CD4-positive, CD25-positive, alpha-beta regulatory T cell (primary cell): Measurements from ENCODE around the gene OR2D2. TPM values are rescaled to one million over a fixed set of nuclear protein-coding genes. Genes with fewer than 3 reads are reported as not detected.
"Not testable (repeated sequence)": the region's sequence is repeated elsewhere in the genome, so short reads cannot be mapped to it uniquely, and the experiment has no call there.

Experiments used
- ATAC-seq, 2 donors: fragments of 150-1000 bp; cut with Tn5 transposase; one replicate each; pipeline ENCODE4 v1.10.0; 2021; ENCODE audit warnings: low read depth in 2 of 2, moderate number of reproducible peaks in 2 of 2, moderate library complexity in 1 of 2
- DNase-seq, 3 donors: peaks; one replicate each; pipeline versions ENCODE4 v3.0.0 to v3.0.0-alpha.2; 2012 to 2022; ENCODE audit warnings: mixed read lengths in 1 of 3
- H3K27ac ChIP-seq: one replicate; pipeline ENCODE4 v1.7.0; 2013; ENCODE audit warnings: mild to moderate bottlenecking, low read length; ENCODE audit not compliant: insufficient read depth, poor library complexity, severe bottlenecking
- H3K27me3 ChIP-seq: one replicate; pipeline ENCODE4 v1.7.0; 2013; ENCODE audit warnings: low read length; ENCODE audit not compliant: control insufficient read depth, insufficient read depth
- H3K36me3 ChIP-seq: one replicate; pipeline ENCODE4 v1.7.0; 2013; ENCODE audit warnings: mild to moderate bottlenecking, low read length, moderate library complexity; ENCODE audit not compliant: control insufficient read depth, insufficient read depth
- H3K4me1 ChIP-seq: 2 replicates; pipeline ENCODE4 v1.7.0; 2013; ENCODE audit warnings: mild to moderate bottlenecking, low read length; ENCODE audit not compliant: insufficient read depth, control insufficient read depth, poor library complexity, severe bottlenecking
- H3K4me3 ChIP-seq: one replicate; pipeline ENCODE4 v1.7.0; 2013; ENCODE audit warnings: low read depth, mild to moderate bottlenecking, low read length, moderate library complexity
- H3K9me3 ChIP-seq, 2 experiments: 1 replicate in 1 of 2; 2 replicates in 1 of 2; pipeline ENCODE4 v1.7.0; 2013; ENCODE audit warnings: low read length in 2 of 2, mild to moderate bottlenecking in 1 of 2, moderate library complexity in 1 of 2; ENCODE audit not compliant: control insufficient read depth in 2 of 2
- H3K27ac Mint-ChIP-seq, 3 donors: one replicate each; pipeline ENCODE4 v1.8.0; 2020 to 2022; ENCODE audit warnings: mild to moderate bottlenecking in 3 of 3, mixed read lengths in 3 of 3, moderate library complexity in 2 of 3
- H3K27me3 Mint-ChIP-seq: one replicate; pipeline ENCODE4 v1.8.0; 2022; ENCODE audit warnings: mild to moderate bottlenecking, mixed read lengths
- H3K36me3 Mint-ChIP-seq: one replicate; pipeline ENCODE4 v1.8.0; 2020; ENCODE audit warnings: mixed read lengths
- H3K4me1 Mint-ChIP-seq, 4 donors: one replicate each; pipeline ENCODE4 v1.8.0; 2020 to 2022; ENCODE audit warnings: mixed read lengths in 4 of 4, mild to moderate bottlenecking in 1 of 4
- H3K4me3 Mint-ChIP-seq, 4 donors: one replicate each; pipeline ENCODE4 v1.8.0; 2020 to 2022; ENCODE audit warnings: mild to moderate bottlenecking in 4 of 4, mixed read lengths in 4 of 4, moderate library complexity in 3 of 4
- H3K9me3 Mint-ChIP-seq, 7 donors: one replicate each; pipeline ENCODE4 v1.8.0; 2020 to 2022; ENCODE audit warnings: mixed read lengths in 7 of 7, mild to moderate bottlenecking in 3 of 7, moderate library complexity in 2 of 7
- polyA plus RNA-seq, 4 donors: library from polyadenylated mRNA; unstranded; fragments of 300-500 nt; fragmentation: Illumina TruSeq; gene quantifications; one replicate each; pipeline ENCODE4 v1.2.3, GENCODE V29; 2021
- total RNA-seq: library from RNA; stranded (reverse); gene quantifications from one replicate; pipeline ENCODE4 v1.2.3, GENCODE V29; 2022

Gene OR2D2
- total and polyA plus RNA-seq, 5 donors from 2014 or later: not detected

DNA sequence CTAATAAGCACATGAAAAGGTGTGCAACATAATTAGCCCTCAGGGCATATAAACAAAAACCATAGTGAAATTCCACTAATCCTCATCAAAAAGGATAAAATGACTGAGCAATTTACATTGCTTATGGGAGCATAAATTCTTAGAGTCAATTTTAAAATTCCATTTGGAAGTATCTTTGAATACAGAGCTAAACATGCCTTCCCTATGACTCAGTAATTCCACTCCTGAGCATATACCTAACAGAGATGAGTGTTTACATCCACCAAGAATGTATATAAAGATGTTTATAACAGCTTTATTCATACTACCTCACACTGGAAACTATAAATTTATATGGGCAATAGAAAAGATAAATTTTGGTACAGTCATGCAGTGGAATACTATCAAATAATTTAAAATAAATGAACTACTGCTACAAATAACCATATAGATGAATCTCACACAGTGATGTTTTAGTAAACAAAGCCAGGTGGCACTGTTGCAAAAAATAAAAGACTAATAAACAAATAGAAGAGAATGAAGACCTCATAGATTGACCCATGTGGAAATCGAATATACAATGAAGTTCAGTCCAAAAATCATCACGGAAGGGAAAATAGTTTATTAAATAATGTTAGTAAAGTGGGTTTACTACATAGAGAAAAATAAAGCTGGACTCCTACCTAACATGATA is 8.2 kb upstream of the OR2D2 start:
- Mint-ChIP-seq H3K4me1 (no peaks in the 10 kb centered on the region), H3K27ac (no peak overlapping the region), H3K9me3 (peaks cover 0 to 4% (median 0%) of the 10 kb centered on the region in 7 donors), H3K4me3 (no peak overlapping the region), H3K36me3 (no peaks in the 10 kb centered on the region), H3K27me3 (peaks cover 19% of the 10 kb centered on the region)
- no peaks in the 10 kb centered on the region for H3K9me3 ChIP-seq
- DNase-seq (no peak), ATAC-seq (no peak)
- H3K27me3 ChIP-seq: no peaks in the 10 kb centered on the region
- H3K27ac ChIP-seq: no peak overlapping the region
- H3K36me3 ChIP-seq: no peaks in the 10 kb centered on the region
- no peaks in the 10 kb centered on the region for H3K4me1 ChIP-seq
- no peak overlapping the region for H3K4me3 ChIP-seq

DNA sequence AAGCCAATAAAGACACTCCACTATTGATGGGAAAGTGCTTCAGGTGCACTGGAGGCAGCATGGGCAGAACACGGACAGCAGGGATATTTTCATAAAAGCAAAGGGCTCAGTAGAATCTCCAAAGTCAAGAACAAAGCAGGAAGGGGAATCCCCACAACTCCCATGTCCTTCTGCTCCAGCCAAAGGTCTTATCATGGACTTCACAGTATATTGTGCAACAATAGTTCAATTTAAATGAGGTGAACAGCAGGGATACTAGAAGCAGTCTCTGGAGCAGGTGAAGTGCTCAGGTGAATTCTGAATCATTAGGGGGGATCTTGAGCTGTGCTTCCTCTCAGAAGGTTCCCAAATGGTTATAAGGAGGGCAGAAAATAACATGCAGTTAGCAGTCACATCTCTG is 6.6 kb upstream of the OR2D2 start:
- Mint-ChIP-seq H3K9me3 (peaks cover 0 to 6% (median 0%) of the 10 kb centered on the region in 7 donors), H3K27ac (no peak overlapping the region), H3K36me3 (no peaks in the 10 kb centered on the region), H3K27me3 (peaks cover 19% of the 10 kb centered on the region), H3K4me1 (no peaks in the 10 kb centered on the region), H3K4me3 (no peak overlapping the region)
- H3K9me3 ChIP-seq: no peaks in the 10 kb centered on the region
- no peak overlapping the region for H3K27ac ChIP-seq
- ATAC-seq (no peak), DNase-seq (no peak)
- H3K4me1 ChIP-seq: no peaks in the 10 kb centered on the region
- H3K4me3 ChIP-seq: no peak overlapping the region
- no peaks in the 10 kb centered on the region for H3K27me3 ChIP-seq
- no peaks in the 10 kb centered on the region for H3K36me3 ChIP-seq

DNA sequence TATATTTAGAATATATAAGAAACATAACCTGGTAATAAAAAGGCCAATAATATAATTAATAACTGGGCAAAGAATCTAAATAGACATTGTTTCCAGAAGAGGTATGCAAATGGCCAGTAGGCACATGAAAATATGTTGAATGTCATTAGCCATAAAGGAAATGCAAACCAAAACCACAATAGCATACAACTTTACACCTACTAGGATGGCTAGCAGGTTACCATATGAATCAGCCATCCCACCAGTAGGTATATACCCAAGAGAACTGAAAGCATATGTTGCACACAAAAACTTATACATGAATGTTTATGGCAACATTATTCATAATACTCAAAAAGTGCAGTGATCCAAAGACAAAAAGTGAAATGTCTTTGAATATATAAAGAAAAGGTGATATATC is 2.7 kb upstream of the OR2D2 start:
- no peak for ATAC-seq

DNA sequence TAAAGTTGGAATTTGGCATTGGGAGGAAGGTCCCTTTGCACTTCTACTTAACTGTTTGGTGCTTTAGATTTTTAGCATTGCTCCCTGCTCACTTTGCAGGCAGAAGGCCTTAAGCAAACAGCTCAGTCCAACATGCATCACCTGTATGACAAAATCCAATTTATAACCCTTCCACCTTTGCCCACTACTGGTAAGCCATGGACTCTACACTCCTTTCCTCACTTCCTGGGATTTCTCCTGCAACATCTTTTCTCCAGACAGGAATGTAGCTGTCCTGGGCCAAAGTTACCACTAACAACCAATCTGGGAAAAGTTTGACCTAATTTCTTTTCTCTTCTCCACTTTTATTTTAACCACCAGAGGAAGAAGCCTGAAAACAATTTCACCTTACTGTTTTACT is 1.8 kb upstream of the OR2D2 start:
- Histone ChIP-seq H3K4me3 (no peak overlapping the region), H3K4me1 (no peaks in the 10 kb centered on the region), H3K27ac (no peak overlapping the region), H3K36me3 (no peaks in the 10 kb centered on the region), H3K27me3 (peaks cover 6% of the 10 kb centered on the region), H3K9me3 (no peaks in the 10 kb centered on the region)
- no peak overlapping the region for H3K27ac Mint-ChIP-seq
- peaks cover 0 to 4% (median 0%) of the 10 kb centered on the region in 7 donors for H3K9me3 Mint-ChIP-seq
- ATAC-seq: no peak
- H3K4me1 Mint-ChIP-seq: no peaks in the 10 kb centered on the region
- H3K36me3 Mint-ChIP-seq: no peaks in the 10 kb centered on the region
- H3K27me3 Mint-ChIP-seq: peaks cover 6% of the 10 kb centered on the region
- no peak overlapping the region for H3K4me3 Mint-ChIP-seq
- DNase-seq: no peak

More for the DNA sequence above, 2.7 kb upstream of the OR2D2 start:
- DNase-seq: no peak
- Histone ChIP-seq H3K27ac (no peak overlapping the region), H3K27me3 (peaks cover 6% of the 10 kb centered on the region), H3K4me1 (no peaks in the 10 kb centered on the region), H3K36me3 (no peaks in the 10 kb centered on the region), H3K4me3 (no peak overlapping the region), H3K9me3 (no peaks in the 10 kb centered on the region)
- no peaks in the 10 kb centered on the region for H3K36me3 Mint-ChIP-seq
- H3K27ac Mint-ChIP-seq: no peak overlapping the region
- H3K4me3 Mint-ChIP-seq: no peak overlapping the region
- H3K4me1 Mint-ChIP-seq: no peaks in the 10 kb centered on the region
- H3K27me3 Mint-ChIP-seq: peaks cover 6% of the 10 kb centered on the region
- H3K9me3 Mint-ChIP-seq: peaks cover 0 to 2% (median 0%) of the 10 kb centered on the region in 7 donors

DNA sequence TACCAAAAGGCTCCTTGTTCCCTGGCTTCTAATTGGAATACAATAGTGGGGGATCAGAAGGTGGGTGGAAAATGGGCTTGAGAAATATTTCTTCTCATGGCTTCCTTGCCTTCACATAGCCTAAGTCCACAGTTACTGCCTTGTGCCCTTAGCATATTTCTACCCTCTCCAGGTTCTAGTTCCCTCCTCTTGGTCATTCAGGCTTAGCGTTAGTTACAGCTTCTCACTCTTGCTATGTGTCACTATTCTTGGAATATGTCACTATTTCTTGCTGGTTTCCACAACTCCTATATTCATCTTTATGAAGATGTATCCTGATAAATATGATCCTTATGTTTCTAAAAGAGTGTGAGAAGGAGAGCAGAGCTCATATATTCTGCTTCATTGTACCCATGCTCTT is 2.5 kb downstream of the OR2D2 start:
- no peak overlapping the region for H3K4me3 ChIP-seq
- peaks cover 8% of the 10 kb centered on the region for H3K27me3 Mint-ChIP-seq
- no peaks in the 10 kb centered on the region for H3K9me3 ChIP-seq
- H3K27ac Mint-ChIP-seq: no peak overlapping the region
- H3K9me3 Mint-ChIP-seq: peaks cover 0 to 10% (median 0%) of the 10 kb centered on the region in 7 donors
- no peak overlapping the region for H3K27ac ChIP-seq
- no peaks in the 10 kb centered on the region for H3K36me3 ChIP-seq
- no peak for ATAC-seq
- DNase-seq: no peak
- H3K4me1 Mint-ChIP-seq: no peaks in the 10 kb centered on the region
- H3K27me3 ChIP-seq: peaks cover 6% of the 10 kb centered on the region
- H3K4me1 ChIP-seq: no peaks in the 10 kb centered on the region
- no peak overlapping the region for H3K4me3 Mint-ChIP-seq
- H3K36me3 Mint-ChIP-seq: no peaks in the 10 kb centered on the region

DNA sequence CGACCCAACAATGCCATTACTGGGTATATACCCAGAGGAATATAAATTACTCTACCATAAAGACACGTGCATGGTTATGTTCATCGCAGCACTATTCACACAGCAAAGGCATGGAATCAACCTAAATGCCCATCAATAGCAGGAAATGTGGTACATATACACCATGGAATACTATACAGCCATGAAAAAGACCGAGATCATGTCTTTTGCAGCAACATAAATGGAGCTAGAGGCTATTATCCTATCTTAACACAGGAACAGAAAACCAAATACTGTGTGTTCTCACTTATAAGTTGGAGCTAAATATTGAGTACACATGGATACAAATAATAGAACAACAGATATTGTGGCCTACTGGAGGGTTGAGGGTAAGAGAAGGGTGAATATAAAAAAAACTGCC is 3.5 kb downstream of the OR2D2 start:
- no peaks in the 10 kb centered on the region for H3K36me3 ChIP-seq
- H3K9me3 ChIP-seq: no peaks in the 10 kb centered on the region
- Mint-ChIP-seq H3K36me3 (no peaks in the 10 kb centered on the region), H3K9me3 (peaks cover 0 to 10% (median 0%) of the 10 kb centered on the region in 7 donors), H3K27ac (no peak overlapping the region), H3K4me3 (no peak overlapping the region), H3K27me3 (peaks cover 11% of the 10 kb centered on the region), H3K4me1 (no peaks in the 10 kb centered on the region)
- no peak for DNase-seq
- H3K4me3 ChIP-seq: no peak overlapping the region
- no peaks in the 10 kb centered on the region for H3K4me1 ChIP-seq
- no peak for ATAC-seq
- H3K27me3 ChIP-seq: peaks cover 6% of the 10 kb centered on the region
- no peak overlapping the region for H3K27ac ChIP-seq

DNA sequence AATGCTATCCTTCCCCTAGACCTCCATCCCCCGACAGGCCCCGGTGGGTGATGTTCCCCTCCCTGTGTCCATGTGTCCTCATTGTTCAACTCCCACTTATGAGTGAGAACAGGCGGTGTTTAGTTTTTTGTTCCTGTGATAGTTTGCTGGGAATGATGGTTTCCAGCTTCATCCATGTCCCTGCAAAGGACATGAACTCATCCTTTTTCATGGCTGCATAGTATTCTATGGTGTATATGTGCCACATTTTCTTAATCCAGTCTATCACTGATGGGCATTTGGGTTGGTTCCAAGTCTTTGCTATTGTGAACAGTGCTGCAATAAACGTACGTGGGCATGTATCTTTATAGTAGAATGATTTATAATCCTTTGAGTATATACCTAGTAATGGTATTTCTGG is 4.6 kb downstream of the OR2D2 start:
- H3K27me3 Mint-ChIP-seq: peaks cover 11% of the 10 kb centered on the region
- not testable (repeated sequence) for H3K4me3 ChIP-seq, H3K9me3 ChIP-seq, DNase-seq, H3K27ac ChIP-seq, H3K27ac Mint-ChIP-seq, H3K36me3 ChIP-seq, H3K4me1 ChIP-seq, ATAC-seq, H3K4me3 Mint-ChIP-seq, H3K27me3 ChIP-seq, H3K36me3 Mint-ChIP-seq, H3K4me1 Mint-ChIP-seq
- H3K9me3 Mint-ChIP-seq: peaks cover 0 to 10% (median 0%) of the 10 kb centered on the region in 7 donors

DNA sequence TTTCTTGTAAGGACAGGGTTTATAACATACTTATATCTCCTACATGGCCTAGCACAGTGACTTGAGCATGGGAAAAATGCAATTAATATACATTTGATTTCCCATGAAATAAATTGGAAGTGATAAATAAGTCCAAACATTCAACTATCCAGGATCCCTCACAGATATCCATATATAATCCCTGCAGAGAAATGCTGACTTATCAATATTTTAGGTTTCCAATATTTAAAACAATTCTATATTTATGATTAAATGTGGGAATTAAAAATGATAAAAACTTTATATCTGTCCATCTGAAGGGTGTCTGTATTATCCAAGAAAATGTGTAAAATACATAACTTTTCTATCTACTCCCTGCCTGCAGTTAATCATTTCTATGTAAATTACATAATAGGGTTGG is 9.5 kb downstream of the OR2D2 start:
- H3K36me3 Mint-ChIP-seq: no peaks in the 10 kb centered on the region
- DNase-seq (no peak), ATAC-seq (no peak)
- no peak overlapping the region for H3K4me3 Mint-ChIP-seq
- H3K4me1 Mint-ChIP-seq: no peaks in the 10 kb centered on the region
- peaks cover 0 to 6% (median 0%) of the 10 kb centered on the region in 7 donors for H3K9me3 Mint-ChIP-seq
- no peaks in the 10 kb centered on the region for H3K4me1 ChIP-seq
- H3K36me3 ChIP-seq: no peaks in the 10 kb centered on the region
- no peaks in the 10 kb centered on the region for H3K9me3 ChIP-seq
- no peak overlapping the region for H3K27ac ChIP-seq
- H3K4me3 ChIP-seq: no peak overlapping the region
- H3K27me3 Mint-ChIP-seq: peaks cover 15% of the 10 kb centered on the region
- no peak overlapping the region for H3K27ac Mint-ChIP-seq
- peaks cover 2% of the 10 kb centered on the region for H3K27me3 ChIP-seq
